IPS-NIHi11 (cell line): Measurements from ENCODE around the gene AOX1.
"Not testable (repeated sequence)": the region's sequence is repeated elsewhere in the genome, so short reads cannot be mapped to it uniquely, and the experiment has no call there.

Source experiments
- DNase-seq: peaks from one replicate; pipeline ENCODE4 v3.0.0; 2012; ENCODE audit warnings: mixed read lengths, low spot score

The AOX1 gene

DNA sequence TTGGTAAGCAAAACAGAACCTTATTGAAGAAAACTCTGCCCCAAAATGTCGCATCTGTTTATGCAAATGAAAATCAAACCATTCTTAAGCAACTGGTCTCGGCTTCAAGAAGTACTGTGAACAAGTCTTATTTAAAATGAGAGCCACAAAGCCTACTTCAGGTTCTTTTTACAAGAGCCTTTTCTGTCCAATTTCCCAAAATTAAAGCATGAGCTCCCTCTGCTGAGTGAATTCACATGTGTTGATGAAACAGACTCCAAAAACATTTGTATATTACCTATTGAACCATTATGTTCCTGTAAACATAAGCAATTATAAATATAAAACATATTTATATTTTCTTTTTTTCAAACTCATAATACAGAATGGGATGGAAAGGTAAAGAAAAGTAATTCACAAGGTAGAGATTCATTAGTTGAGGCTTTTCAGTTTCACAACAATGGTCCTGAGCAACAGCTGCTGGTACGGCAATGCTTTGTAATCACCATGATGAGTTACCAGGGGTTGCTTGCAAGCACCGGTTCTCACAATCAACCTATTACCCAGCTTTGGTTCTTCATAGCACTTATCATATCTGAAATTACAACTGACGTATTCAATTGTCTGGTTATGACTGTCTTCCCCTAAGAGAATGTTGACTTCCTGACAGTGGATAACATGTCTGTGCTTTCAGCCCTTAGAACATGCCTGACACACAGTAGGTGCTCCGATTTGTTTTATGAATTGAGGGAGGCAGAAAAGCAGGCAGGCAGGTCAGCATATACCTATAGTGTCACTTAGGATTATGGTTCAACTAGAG is 117.5 kb downstream of the AOX1 start:
- peak; percentile 23 for DNase-seq

DNA sequence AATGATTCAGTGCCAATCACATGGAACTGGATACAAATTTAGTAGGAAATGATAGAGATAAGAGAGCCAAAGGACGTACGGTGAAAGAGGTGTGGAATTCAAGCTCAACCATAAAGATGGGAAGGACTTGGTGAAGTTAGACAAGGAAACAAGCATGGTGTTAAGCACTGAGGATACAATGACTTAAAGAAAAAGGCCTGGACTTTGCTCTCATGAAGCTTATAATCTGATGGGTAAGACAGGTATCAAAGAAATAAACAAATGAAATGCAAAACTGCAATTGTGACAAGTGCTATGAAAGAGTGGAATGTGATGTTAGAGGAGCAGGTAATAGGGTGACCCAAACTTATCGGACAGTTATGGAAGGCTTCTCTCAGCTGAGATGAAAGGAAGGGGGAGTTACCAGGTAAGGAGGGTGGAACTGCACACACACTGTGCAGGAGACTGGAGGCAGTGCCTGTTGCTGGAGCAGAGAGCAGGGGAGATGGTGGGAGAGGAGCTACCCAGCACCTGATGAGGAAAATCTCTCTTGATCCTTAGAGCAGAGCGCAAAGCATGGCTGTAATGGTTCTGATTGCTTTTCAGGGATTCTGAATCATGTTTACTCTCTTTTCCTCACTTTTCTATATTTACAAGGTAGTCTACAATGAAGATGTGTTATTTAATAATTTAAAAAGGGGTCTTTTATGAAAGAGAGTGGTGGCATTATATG is 118.3 kb downstream of the AOX1 start:
- DNase-seq: no peak

DNA sequence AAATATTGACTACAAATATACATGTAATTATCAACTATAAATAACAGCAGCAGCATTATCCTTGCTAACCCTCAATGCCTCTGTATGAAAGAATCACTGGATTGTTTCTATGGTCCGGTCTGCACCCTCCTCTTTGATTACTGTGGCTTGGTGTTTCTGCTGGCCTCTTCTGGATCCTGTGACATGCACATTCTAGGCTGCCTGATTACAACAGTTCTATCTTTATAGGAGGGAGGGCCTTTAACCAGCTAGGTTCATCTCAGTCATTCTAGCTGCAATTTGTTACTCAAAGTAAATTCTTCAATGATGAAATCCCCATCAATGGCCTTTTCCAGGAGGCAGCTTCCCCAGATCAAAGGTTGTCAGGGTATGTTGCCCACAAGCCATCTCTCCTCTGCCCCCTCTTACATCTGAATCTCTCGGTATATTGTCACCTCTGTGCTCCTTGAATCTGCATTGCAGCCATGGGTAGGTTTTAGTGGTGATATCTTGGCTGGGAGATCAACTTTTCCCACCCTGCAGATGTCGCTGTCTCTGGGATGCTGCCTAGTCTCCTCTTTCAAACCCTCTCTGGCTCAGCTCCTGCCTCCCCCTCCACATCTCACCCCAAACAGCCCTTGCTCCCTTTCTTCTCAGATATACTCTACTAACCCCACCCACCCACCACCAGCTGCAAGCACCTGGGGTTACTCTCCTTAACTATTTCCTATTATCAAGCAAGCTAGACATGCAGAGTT is 119.7 kb downstream of the AOX1 start:
- peak; percentile 55 for DNase-seq

DNA sequence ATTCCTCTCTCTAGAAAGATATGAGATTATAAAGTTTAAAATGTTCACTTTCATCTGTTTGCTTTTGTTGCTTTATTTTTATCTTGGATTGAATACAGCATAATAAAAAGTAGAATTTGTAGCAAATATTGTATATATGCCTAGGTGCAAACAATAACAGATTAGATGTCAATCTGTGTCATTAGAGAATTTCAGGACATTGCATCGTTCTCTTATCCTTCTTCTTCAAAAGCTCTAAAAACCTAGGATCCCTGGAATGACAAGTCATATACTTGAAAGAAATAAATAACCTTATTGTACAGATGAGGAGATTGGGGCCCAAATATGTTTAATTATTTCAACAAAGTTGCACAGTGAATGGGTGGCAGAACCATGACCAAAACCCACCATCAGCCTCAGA is 123.1 kb downstream of the AOX1 start:
- DNase-seq: no peak

- peak; percentile 75 for DNase-seq
These were observed 127.3 kb downstream of the AOX1 start for GRCh38 chr2:200713003-200713703.

GRCh38 chr2:200713704-200714064 is 127.9 kb downstream of the AOX1 start:
- no peak for DNase-seq

DNA sequence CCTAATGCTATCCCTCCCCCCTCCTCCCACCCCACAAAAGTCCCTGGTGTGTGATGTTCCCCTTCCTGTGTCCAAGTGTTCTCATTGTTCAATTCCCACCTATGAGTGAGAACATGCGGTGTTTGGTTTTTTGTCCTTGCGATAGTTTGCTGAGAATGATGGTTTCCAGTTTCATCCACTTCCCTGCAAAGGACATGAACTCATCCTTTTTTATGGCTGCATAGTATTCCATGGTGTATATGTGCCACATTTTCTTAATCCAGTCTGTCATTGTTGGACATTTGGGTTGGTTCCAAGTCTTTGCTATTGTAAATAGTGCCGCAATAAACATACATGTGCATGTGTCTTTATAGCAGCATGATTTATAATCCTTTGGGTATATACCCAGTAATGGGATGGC is 129.2 kb downstream of the AOX1 start:
- not testable (repeated sequence) for DNase-seq

- no peak for DNase-seq
These were observed 130.6 kb downstream of the AOX1 start for GRCh38 chr2:200716386-200716785.
